Trophoblast cell (in vitro differentiated cells and primary cell): ENCODE results near the gene PRKCI.
A peak's percentile ranks its signal among the peaks of the same experiment; 100 is the strongest.

ENCODE experiments used
- DNase-seq, 2 donors: peaks; one replicate each; pipeline ENCODE4 v3.0.0-alpha.2; 2016
- H2AFZ ChIP-seq: 2 replicates; pipeline ENCODE4 v1.6.1; 2013; ENCODE audit warnings: low read length, moderate library complexity, mild to moderate bottlenecking; ENCODE audit not compliant: insufficient read depth, poor library complexity
- H2AK5ac ChIP-seq: 2 replicates; pipeline ENCODE4 v1.6.1; 2013; ENCODE audit warnings: mild to moderate bottlenecking, low read length
- H2BK120ac ChIP-seq: 2 replicates; pipeline ENCODE4 v1.6.1; 2013; ENCODE audit warnings: low read length, mild to moderate bottlenecking, moderate library complexity; ENCODE audit not compliant: insufficient read depth, poor library complexity
- H2BK12ac ChIP-seq: 2 replicates; pipeline ENCODE4 v1.6.1; 2013; ENCODE audit warnings: mild to moderate bottlenecking, low read length, moderate library complexity
- H2BK5ac ChIP-seq: 2 replicates; pipeline ENCODE4 v1.6.1; 2013; ENCODE audit warnings: low read length, low read depth, moderate library complexity, mild to moderate bottlenecking; ENCODE audit not compliant: poor library complexity
- H3K14ac ChIP-seq: 2 replicates; pipeline ENCODE4 v1.6.1; 2013; ENCODE audit warnings: mild to moderate bottlenecking, low read length
- H3K18ac ChIP-seq: 2 replicates; pipeline ENCODE4 v1.6.1; 2013; ENCODE audit warnings: mild to moderate bottlenecking, low read length
- H3K23ac ChIP-seq: 2 replicates; pipeline ENCODE4 v1.6.1; 2013; ENCODE audit warnings: low read length
- H3K27ac ChIP-seq: 2 replicates; pipeline ENCODE4 v1.5.1; 2013; ENCODE audit warnings: low read depth, mild to moderate bottlenecking, inconsistent platforms, low read length, moderate library complexity
- H3K27me3 ChIP-seq: 2 replicates; pipeline ENCODE4 v1.6.1; 2013; ENCODE audit warnings: inconsistent platforms, mild to moderate bottlenecking, low read length, moderate library complexity; ENCODE audit not compliant: insufficient read depth
- H3K36me3 ChIP-seq, 2 experiments: 1 replicate in 1 of 2; 2 replicates in 1 of 2; pipeline ENCODE4 v1.6.1; 2013; ENCODE audit warnings: low read length in 2 of 2, mild to moderate bottlenecking in 2 of 2, moderate library complexity in 1 of 2; ENCODE audit not compliant: insufficient read depth in 2 of 2, control insufficient read depth in 1 of 2
- H3K4ac ChIP-seq: 2 replicates; pipeline ENCODE4 v1.6.1; 2013; ENCODE audit warnings: low read depth, mild to moderate bottlenecking, low read length, moderate library complexity
- H3K4me1 ChIP-seq, 2 experiments: 1 replicate in 1 of 2; 2 replicates in 1 of 2; pipeline ENCODE4 v1.6.1; 2013; ENCODE audit warnings: low read length in 2 of 2, mild to moderate bottlenecking in 2 of 2, moderate library complexity in 1 of 2; ENCODE audit not compliant: insufficient read depth in 2 of 2, control insufficient read depth in 1 of 2
- H3K4me2 ChIP-seq: 2 replicates; pipeline ENCODE4 v1.6.1; 2013; ENCODE audit warnings: inconsistent platforms, mild to moderate bottlenecking, low read length, moderate library complexity
- H3K4me3 ChIP-seq: 2 replicates; pipeline ENCODE4 v1.5.1; 2013; ENCODE audit warnings: mild to moderate bottlenecking, low read depth, low read length, inconsistent platforms
- H3K79me1 ChIP-seq: one replicate; pipeline ENCODE4 v1.6.1; 2013; ENCODE audit warnings: low read length
- H3K79me2 ChIP-seq: 2 replicates; pipeline ENCODE4 v1.6.1; 2013; ENCODE audit warnings: low read length, mild to moderate bottlenecking; ENCODE audit not compliant: control insufficient read depth, insufficient read depth, poor library complexity
- H3K9ac ChIP-seq: 2 replicates; pipeline ENCODE4 v1.6.1; 2013; ENCODE audit warnings: mild to moderate bottlenecking, low read length
- H3K9me3 ChIP-seq: 2 replicates; pipeline ENCODE4 v1.6.1; 2013; ENCODE audit warnings: low read depth, mild to moderate bottlenecking, control low read depth, inconsistent platforms, low read length; ENCODE audit not compliant: insufficient read depth
- H4K12ac ChIP-seq: 2 replicates; pipeline ENCODE4 v1.6.1; 2013; ENCODE audit warnings: low read depth, mild to moderate bottlenecking, low read length, moderate library complexity
- H4K8ac ChIP-seq: 2 replicates; pipeline ENCODE4 v1.6.1; 2013; ENCODE audit warnings: low read depth, mild to moderate bottlenecking, low read length, moderate library complexity
- H4K91ac ChIP-seq: one replicate; pipeline ENCODE4 v1.6.1; 2013; ENCODE audit warnings: low read depth, mild to moderate bottlenecking, low read length, moderate library complexity
- WGBS: extraction: QIAGEN DNeasy Blood & Tissue Kit; methylation state at CpG from one replicate; pipeline ENCODE4 v1.1.7; 2013; ENCODE audit warnings: missing lambda C conversion rate; ENCODE audit not compliant: insufficient read length, insufficient coverage; ENCODE audit errors: extremely low coverage; 5-methylcytosine and 5-hydroxymethylcytosine counted together

PRKCI gene

GRCh38 chr3:170233530-170233929 lies 11.3 kb downstream of the PRKCI start:
- Histone ChIP-seq H3K9me3 (no peaks in the 10 kb centered on the region), H3K79me2 (peaks cover 1% of the 10 kb centered on the region), H3K4me2 (no peak overlapping the region), H3K4me3 (no peak overlapping the region), H4K91ac (no peak overlapping the region), H2BK120ac (no peak overlapping the region), H3K14ac (no peak overlapping the region), H3K27me3 (no peaks in the 10 kb centered on the region), H4K12ac (no peak overlapping the region), H3K4ac (no peak overlapping the region), H3K27ac (no peak overlapping the region), H2AFZ (no peak overlapping the region), H3K79me1 (no peaks in the 10 kb centered on the region), H3K18ac (no peak overlapping the region), H2AK5ac (no peak overlapping the region), H2BK5ac (no peak overlapping the region), H3K23ac (no peak overlapping the region), H2BK12ac (no peak overlapping the region), H3K9ac (no peak overlapping the region), H3K36me3 (peaks cover 4 to 5% of the 10 kb centered on the region in 2 experiments), H3K4me1 (no peaks in the 10 kb centered on the region), H4K8ac (no peak overlapping the region)
- no CpG with 5 or more reads among the region's 6 CpGs for WGBS
- peak in 1 of 2 donors; percentile 56 for DNase-seq

DNA sequence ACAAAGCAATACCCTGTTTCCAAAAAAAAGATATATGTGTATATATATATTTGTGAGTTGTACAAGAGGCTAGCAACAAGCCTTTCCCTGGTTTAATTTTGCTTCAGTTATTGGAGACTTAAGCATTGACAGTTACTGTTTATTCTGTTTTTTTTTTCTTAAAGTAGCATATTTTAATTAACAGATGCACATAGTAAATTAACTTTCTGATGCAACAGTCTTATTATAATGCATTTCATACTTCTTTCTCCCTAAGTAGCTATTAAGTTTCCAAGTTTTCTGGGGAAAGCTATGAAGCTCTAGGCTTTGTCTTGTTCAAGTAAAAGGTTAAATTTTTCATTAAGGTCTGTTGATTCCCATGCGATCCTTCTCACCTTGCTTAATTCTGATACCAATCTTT lies 17.9 kb downstream of the PRKCI start:
- no peaks in the 10 kb centered on the region for H3K79me2 ChIP-seq
- H2BK120ac ChIP-seq = no peak overlapping the region
- no peak overlapping the region for H3K18ac ChIP-seq
- no peak for DNase-seq
- H3K27me3 ChIP-seq = no peaks in the 10 kb centered on the region
- H3K4ac ChIP-seq = no peak overlapping the region
- no CpG with 5 or more reads among the region's 1 CpG for WGBS
- H4K91ac ChIP-seq = no peak overlapping the region
- no peak overlapping the region for H4K12ac ChIP-seq
- no peak overlapping the region for H3K4me3 ChIP-seq
- H3K14ac ChIP-seq = no peak overlapping the region
- no peak overlapping the region for H3K9ac ChIP-seq
- H2BK5ac ChIP-seq = no peak overlapping the region
- no peak overlapping the region for H2AK5ac ChIP-seq
- H2AFZ ChIP-seq = no peak overlapping the region
- no peak overlapping the region for H3K27ac ChIP-seq
- H2BK12ac ChIP-seq = no peak overlapping the region
- H3K79me1 ChIP-seq = no peaks in the 10 kb centered on the region
- H4K8ac ChIP-seq = no peak overlapping the region
- H3K23ac ChIP-seq = no peak overlapping the region
- peaks cover 1 to 8% of the 10 kb centered on the region in 2 experiments for H3K4me1 ChIP-seq
- no peaks in the 10 kb centered on the region for H3K9me3 ChIP-seq
- H3K4me2 ChIP-seq = no peak overlapping the region
- peaks cover 3 to 4% of the 10 kb centered on the region in 2 experiments for H3K36me3 ChIP-seq

DNA sequence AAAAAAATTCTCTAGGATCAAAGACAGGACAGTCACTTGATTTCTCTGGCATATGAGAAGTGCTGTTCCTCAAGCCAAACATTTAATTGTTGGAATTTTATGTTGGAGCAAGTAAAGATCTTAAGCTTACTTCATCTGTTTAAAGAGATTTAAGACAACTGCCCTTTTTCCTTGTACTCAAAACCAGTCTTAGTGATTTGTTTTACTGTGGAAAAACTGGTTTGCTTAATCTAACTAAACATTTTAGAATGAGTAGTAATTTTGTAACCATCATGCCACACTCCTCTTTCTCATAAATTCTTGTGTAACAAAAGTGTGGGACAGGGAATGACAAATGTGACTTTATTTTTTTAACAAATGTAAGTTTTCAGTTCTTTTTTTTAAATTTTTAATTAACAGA lies 18.4 kb downstream of the PRKCI start:
- H2BK120ac ChIP-seq = no peak overlapping the region
- peaks cover 3 to 4% of the 10 kb centered on the region in 2 experiments for H3K36me3 ChIP-seq
- H3K27ac ChIP-seq = no peak overlapping the region
- no peak overlapping the region for H4K91ac ChIP-seq
- no peak overlapping the region for H2BK5ac ChIP-seq
- no peak overlapping the region for H3K4ac ChIP-seq
- H4K12ac ChIP-seq = no peak overlapping the region
- H3K4me3 ChIP-seq = no peak overlapping the region
- no peak overlapping the region for H3K9ac ChIP-seq
- no peaks in the 10 kb centered on the region for H3K9me3 ChIP-seq
- H3K79me2 ChIP-seq = no peaks in the 10 kb centered on the region
- H2AK5ac ChIP-seq = no peak overlapping the region
- no peak overlapping the region for H4K8ac ChIP-seq
- no peaks in the 10 kb centered on the region for H3K27me3 ChIP-seq
- peak; percentile 7 to 55 for DNase-seq
- H3K4me1 ChIP-seq = peaks cover 4 to 9% of the 10 kb centered on the region in 2 experiments
- H3K23ac ChIP-seq = no peak overlapping the region
- H2BK12ac ChIP-seq = no peak overlapping the region
- no peaks in the 10 kb centered on the region for H3K79me1 ChIP-seq
- H3K14ac ChIP-seq = no peak overlapping the region
- no peak overlapping the region for H3K18ac ChIP-seq
- H3K4me2 ChIP-seq = no peak overlapping the region
- no peak overlapping the region for H2AFZ ChIP-seq

- Histone ChIP-seq H3K4me3 (no peak overlapping the region), H2BK5ac (no peak overlapping the region), H2AK5ac (no peak overlapping the region), H3K9me3 (no peaks in the 10 kb centered on the region), H3K79me2 (no peaks in the 10 kb centered on the region), H3K4ac (no peak overlapping the region), H3K27me3 (no peaks in the 10 kb centered on the region), H3K4me2 (no peak overlapping the region), H3K23ac (no peak overlapping the region), H3K9ac (no peak overlapping the region), H2BK12ac (no peak overlapping the region), H3K18ac (no peak overlapping the region), H3K79me1 (no peaks in the 10 kb centered on the region), H3K14ac (no peak overlapping the region), H2BK120ac (no peak overlapping the region), H3K36me3 (peaks cover 0 to 3% of the 10 kb centered on the region in 2 experiments), H4K8ac (no peak overlapping the region), H4K12ac (no peak overlapping the region), H2AFZ (no peak overlapping the region), H3K27ac (no peak overlapping the region), H3K4me1 (peaks cover 4 to 9% of the 10 kb centered on the region in 2 experiments), H4K91ac (no peak overlapping the region)
- WGBS = no CpG with 5 or more reads among the region's 2 CpGs
- DNase-seq = no peak
These were observed 22.4 kb downstream of the PRKCI start for GRCh38 chr3:170244576-170244975.
